ENCODE results near the gene MFAP4. TPM values are rescaled to one million over a fixed set of nuclear protein-coding genes. Genes with fewer than 3 reads are reported as not detected.
"Not testable (repeated sequence)": the region's sequence is repeated elsewhere in the genome, so short reads cannot be mapped to it uniquely, and the experiment has no call there.

Gene MFAP4
- total RNA-seq, 1 donor from 2014 or later, result 205 TPM

DNA sequence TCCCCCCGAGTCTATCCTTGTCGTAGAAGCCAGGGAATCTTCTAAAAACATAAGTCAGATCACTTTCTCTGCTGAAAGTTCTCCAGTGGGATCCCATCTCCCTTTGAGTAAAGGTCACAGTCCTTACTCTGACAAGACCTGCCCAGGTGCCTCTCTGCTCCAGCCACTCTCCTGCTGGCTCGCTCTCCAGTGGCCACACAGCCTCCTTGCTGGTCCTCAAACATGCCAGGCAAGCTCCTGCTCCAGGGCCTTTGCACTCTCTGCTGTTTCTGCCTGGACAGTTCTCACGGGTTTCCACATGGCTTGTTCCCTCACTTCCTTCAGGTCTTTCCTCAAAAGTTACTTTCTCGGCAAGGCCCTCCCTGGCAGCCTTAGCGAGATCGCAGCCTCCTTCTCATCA, 27.8 kb downstream of the MFAP4 start:
- intact Hi-C loops (cut with DNase I), result no loop called here
- no peak for TF ChIP-seq POLR2A (IDR thresholded peaks at IDR 0.05)
- TF ChIP-seq POLR2AphosphoS5 (IDR thresholded peaks at IDR 0.05; ENCODE audit: insufficient read depth in 1 of 2, low read depth in 1 of 2), result no peak
- TF ChIP-seq, protein P1, sequence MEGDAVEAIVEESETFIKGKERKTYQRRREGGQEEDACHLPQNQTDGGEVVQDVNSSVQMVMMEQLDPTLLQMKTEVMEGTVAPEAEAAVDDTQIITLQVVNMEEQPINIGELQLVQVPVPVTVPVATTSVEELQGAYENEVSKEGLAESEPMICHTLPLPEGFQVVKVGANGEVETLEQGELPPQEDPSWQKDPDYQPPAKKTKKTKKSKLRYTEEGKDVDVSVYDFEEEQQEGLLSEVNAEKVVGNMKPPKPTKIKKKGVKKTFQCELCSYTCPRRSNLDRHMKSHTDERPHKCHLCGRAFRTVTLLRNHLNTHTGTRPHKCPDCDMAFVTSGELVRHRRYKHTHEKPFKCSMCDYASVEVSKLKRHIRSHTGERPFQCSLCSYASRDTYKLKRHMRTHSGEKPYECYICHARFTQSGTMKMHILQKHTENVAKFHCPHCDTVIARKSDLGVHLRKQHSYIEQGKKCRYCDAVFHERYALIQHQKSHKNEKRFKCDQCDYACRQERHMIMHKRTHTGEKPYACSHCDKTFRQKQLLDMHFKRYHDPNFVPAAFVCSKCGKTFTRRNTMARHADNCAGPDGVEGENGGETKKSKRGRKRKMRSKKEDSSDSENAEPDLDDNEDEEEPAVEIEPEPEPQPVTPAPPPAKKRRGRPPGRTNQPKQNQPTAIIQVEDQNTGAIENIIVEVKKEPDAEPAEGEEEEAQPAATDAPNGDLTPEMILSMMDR (IDR thresholded peaks at IDR 0.05), result no peak
- DNase-seq (ENCODE audit: extremely low spot score in 2 of 2), result no peak
- Histone ChIP-seq H3K27me3 (no peaks in the 10 kb centered on the region), H3K9me3 (no peaks in the 10 kb centered on the region), H3K36me3 (no peaks in the 10 kb centered on the region), H3K27ac (no peak overlapping the region), H3K4me1 (peaks cover 11% of the 10 kb centered on the region), H3K4me3 (no peak overlapping the region)

DNA sequence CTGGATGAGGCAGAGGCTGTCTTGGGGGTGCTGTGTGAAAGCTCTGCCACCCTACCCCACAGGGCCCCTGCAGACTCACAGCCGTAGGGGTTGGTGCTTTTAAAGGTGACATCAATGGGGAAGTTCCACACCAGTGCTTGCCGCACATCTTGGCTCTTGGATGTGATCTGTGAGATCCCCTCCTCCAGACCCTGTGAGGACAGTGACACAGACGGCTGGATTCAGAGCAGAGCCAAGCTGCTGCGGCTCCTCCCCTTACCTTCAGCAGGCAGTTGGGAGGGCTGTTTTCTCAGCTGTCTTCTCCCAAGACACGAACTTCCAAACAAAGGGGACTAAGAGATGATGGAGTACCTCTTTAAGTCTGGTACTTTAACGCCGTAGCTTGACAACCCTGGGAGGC, 29.2 kb downstream of the MFAP4 start:
- Histone ChIP-seq H3K27me3 (no peaks in the 10 kb centered on the region), H3K4me3 (no peak overlapping the region), H3K4me1 (peaks cover 14% of the 10 kb centered on the region), H3K9me3 (no peaks in the 10 kb centered on the region), H3K36me3 (no peaks in the 10 kb centered on the region), H3K27ac (no peak overlapping the region)
- intact Hi-C loops (cut with DNase I), result no loop called here
- TF ChIP-seq, protein P1 (IDR thresholded peaks at IDR 0.05), result no peak
- TF ChIP-seq POLR2AphosphoS5 (IDR thresholded peaks at IDR 0.05; ENCODE audit: insufficient read depth in 1 of 2, low read depth in 1 of 2) (no peak), POLR2A (IDR thresholded peaks at IDR 0.05) (no peak)
- DNase-seq (ENCODE audit: extremely low spot score in 2 of 2), result no peak

DNA sequence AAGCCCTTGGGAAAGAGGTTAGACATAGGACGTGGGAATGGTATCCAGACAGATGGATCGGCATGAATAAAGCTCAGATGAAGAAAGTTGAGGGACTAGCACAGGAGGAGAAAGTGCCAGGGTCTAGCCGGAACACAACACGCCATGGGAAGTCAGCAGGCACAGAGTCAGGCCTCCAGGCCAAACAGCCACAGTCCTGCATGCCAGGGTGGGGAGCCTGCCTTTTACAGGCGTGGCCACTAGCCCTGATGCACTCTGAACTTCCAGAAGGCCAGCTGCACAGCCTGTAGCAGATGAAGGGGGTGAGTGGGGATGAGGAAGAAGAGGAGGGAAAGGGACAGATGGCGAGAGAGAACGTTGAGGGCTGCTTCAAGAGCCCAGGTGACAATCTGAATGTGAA, 29.6 kb downstream of the MFAP4 start:
- intact Hi-C loops (cut with DNase I), result no loop called here
- H3K4me1 ChIP-seq, result peaks cover 14% of the 10 kb centered on the region
- DNase-seq (ENCODE audit: extremely low spot score in 2 of 2), result no peak
- TF ChIP-seq POLR2A (IDR thresholded peaks at IDR 0.05), result no peak
- TF ChIP-seq, protein P1 (IDR thresholded peaks at IDR 0.05), result no peak
- TF ChIP-seq POLR2AphosphoS5 (IDR thresholded peaks at IDR 0.05; ENCODE audit: insufficient read depth in 1 of 2, low read depth in 1 of 2), result no peak
- H3K9me3 ChIP-seq, result no peaks in the 10 kb centered on the region
- no peak overlapping the region for H3K4me3 ChIP-seq
- H3K27me3 ChIP-seq, result no peaks in the 10 kb centered on the region
- no peak overlapping the region for H3K27ac ChIP-seq
- no peaks in the 10 kb centered on the region for H3K36me3 ChIP-seq

DNA sequence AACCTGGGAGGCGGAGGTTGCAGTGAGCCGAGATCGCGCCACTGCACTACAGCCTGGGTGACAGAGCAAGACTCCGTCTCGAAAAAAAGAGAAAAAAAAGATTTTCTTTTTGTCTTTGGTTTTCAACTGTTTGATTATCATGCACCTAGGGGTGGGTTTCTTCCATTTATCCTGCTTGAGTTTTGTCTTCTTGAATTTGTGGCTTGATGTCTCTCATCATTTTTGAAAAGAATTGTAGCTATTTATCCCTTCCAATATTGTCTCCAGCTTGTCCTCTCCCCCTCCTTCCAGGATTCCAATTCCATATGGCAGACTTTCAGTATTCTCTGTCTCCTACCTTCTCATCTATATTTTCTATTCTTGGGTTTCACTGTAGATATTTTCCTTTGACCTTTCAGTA, 32.2 kb downstream of the MFAP4 start:
- H3K27ac ChIP-seq, result no peak overlapping the region
- TF ChIP-seq POLR2A (IDR thresholded peaks at IDR 0.05), result no peak
- no peak for TF ChIP-seq POLR2AphosphoS5 (IDR thresholded peaks at IDR 0.05; ENCODE audit: insufficient read depth in 1 of 2, low read depth in 1 of 2)
- TF ChIP-seq, protein P1 (IDR thresholded peaks at IDR 0.05), result no peak
- no peaks in the 10 kb centered on the region for H3K9me3 ChIP-seq
- H3K27me3 ChIP-seq, result no peaks in the 10 kb centered on the region
- peaks cover 4% of the 10 kb centered on the region for H3K4me1 ChIP-seq
- no peak for DNase-seq (ENCODE audit: extremely low spot score in 2 of 2)
- H3K4me3 ChIP-seq, result no peak overlapping the region
- H3K36me3 ChIP-seq, result no peaks in the 10 kb centered on the region
- intact Hi-C loops (cut with DNase I), result no loop called here

DNA sequence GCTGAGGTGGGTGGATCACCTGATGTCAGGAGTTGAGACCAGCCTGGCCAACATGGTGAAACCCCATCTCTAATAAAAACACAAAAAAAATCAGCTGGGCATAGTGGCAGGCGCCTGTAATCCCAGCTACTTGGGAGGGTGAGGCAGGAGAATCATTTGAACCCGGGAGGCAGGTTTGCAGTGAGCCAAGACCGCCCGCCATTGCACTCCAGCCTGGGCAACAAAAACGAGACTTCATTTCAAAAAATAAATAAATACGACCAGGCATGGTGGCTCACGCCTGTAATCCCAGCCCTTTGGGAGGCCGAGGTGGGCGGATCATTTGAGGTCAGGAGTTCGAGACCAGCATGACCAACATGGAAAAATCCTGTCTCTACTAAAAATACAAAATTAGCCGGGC, 33.6 kb downstream of the MFAP4 start:
- H3K36me3 ChIP-seq; H3K9me3 ChIP-seq; H3K4me1 ChIP-seq; intact Hi-C loops (cut with DNase I); H3K27ac ChIP-seq; H3K4me3 ChIP-seq; DNase-seq (ENCODE audit: extremely low spot score in 2 of 2); H3K27me3 ChIP-seq: not testable (repeated sequence)

DNA sequence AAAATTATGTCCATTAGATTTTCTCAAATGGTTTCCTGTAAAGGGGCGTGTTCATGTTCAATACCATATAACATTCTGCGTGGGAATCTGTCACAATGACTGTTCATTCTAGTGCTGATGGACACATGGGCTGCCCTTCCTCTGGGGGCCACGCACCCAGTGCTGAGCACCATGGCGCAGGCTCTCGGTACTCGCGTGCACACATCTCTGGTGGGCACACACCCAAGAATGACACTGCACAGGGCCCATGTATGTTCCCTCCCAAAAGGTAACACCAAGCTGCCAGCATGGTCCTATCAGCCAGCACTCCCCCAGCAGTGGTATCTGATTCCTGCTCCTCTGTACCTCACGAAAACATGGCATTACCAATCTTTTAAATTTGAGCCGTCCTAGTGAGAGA, 38.2 kb downstream of the MFAP4 start:
- TF ChIP-seq POLR2AphosphoS5 (IDR thresholded peaks at IDR 0.05; ENCODE audit: insufficient read depth in 1 of 2, low read depth in 1 of 2) (no peak), POLR2A (IDR thresholded peaks at IDR 0.05) (no peak)
- TF ChIP-seq, protein P1 (IDR thresholded peaks at IDR 0.05), result no peak
- peak overlapping the region; percentile 91 for H3K27ac ChIP-seq
- no peaks in the 10 kb centered on the region for H3K9me3 ChIP-seq
- DNase-seq (ENCODE audit: extremely low spot score in 2 of 2), result no peak
- intact Hi-C loops (cut with DNase I), result no loop called here
- H3K4me3 ChIP-seq, result no peak overlapping the region
- no peaks in the 10 kb centered on the region for H3K36me3 ChIP-seq
- H3K4me1 ChIP-seq, result peaks cover 53% of the 10 kb centered on the region
- H3K27me3 ChIP-seq, result no peaks in the 10 kb centered on the region

Data from vagina (tissue), 2 donors.